Common myeloid progenitor, CD34-positive (primary cell): Measurements from ENCODE around the gene CANX.
"Not testable (repeated sequence)": the region's sequence is repeated elsewhere in the genome, so short reads cannot be mapped to it uniquely, and the experiment has no call there.

ENCODE experiments used
- CTCF ChIA-PET: fragments of 350-600 bp; sonication (Branson Sonifier 250); formaldehyde crosslinking; loops from one replicate; lab custom pipeline; 2021; ENCODE audit warnings: antibody characterized with exemption; lab: Charles Lee
- POLR2A ChIA-PET: fragments of 350-600 bp; sonication (Branson Sonifier 250); formaldehyde crosslinking; loops from one replicate; lab custom pipeline; 2021; ENCODE audit warnings: antibody characterized with exemption; lab: Charles Lee
- DNase-seq, 3 donors: peaks; one replicate each; pipeline versions ENCODE4 v3.0.0 to v3.0.0-alpha.2; 2013
- H3K27ac ChIP-seq, 2 experiments: 1 replicate in 1 of 2; 2 replicates in 1 of 2; pipeline ENCODE4 v1.7.0; 2013; ENCODE audit warnings: inconsistent platforms in 2 of 2, low read length in 2 of 2, mild to moderate bottlenecking in 2 of 2, low read depth in 1 of 2, moderate library complexity in 1 of 2; ENCODE audit not compliant: severe bottlenecking in 2 of 2, insufficient read depth in 1 of 2, poor library complexity in 1 of 2
- H3K27me3 ChIP-seq, 5 experiments: replicated peaks in 2 of 5; 1 replicate in 3 of 5; 2 replicates in 2 of 5; pipeline versions ENCODE4 v1.6.1 to v1.7.0; 2013; ENCODE audit warnings: low read length in 4 of 5, mild to moderate bottlenecking in 2 of 5, moderate library complexity in 2 of 5, inconsistent platforms in 1 of 5; ENCODE audit not compliant: insufficient read depth in 5 of 5, control insufficient read depth in 4 of 5
- H3K36me3 ChIP-seq, 4 experiments: 1 replicate in 2 of 4; 2 replicates in 2 of 4; pipeline versions ENCODE4 v1.6.1 to v1.7.0; 2013; ENCODE audit warnings: low read length in 3 of 4, control low read depth in 1 of 4, mild to moderate bottlenecking in 1 of 4; ENCODE audit not compliant: control insufficient read depth in 4 of 4, insufficient read depth in 4 of 4
- H3K4me1 ChIP-seq, 4 experiments: 1 replicate in 3 of 4; 2 replicates in 1 of 4; pipeline versions ENCODE4 v1.6.1 to v1.7.1; 2013; ENCODE audit warnings: low read length in 3 of 4, mild to moderate bottlenecking in 3 of 4, control low read depth in 1 of 4, inconsistent platforms in 1 of 4, moderate library complexity in 1 of 4; ENCODE audit not compliant: control insufficient read depth in 4 of 4, insufficient read depth in 4 of 4; ENCODE audit errors: control extremely low read depth in 1 of 4
- H3K4me3 ChIP-seq, 7 experiments: 1 replicate in 4 of 7; 2 replicates in 3 of 7; pipeline versions ENCODE4 v1.5.1 to v1.7.0; 2013; ENCODE audit warnings: mild to moderate bottlenecking in 7 of 7, low read length in 6 of 7, moderate library complexity in 6 of 7, inconsistent platforms in 2 of 7, low read depth in 2 of 7, control low read depth in 1 of 7; ENCODE audit not compliant: insufficient read depth in 4 of 7, control insufficient read depth in 1 of 7; ENCODE audit errors: extremely low read depth in 1 of 7
- H3K9me3 ChIP-seq, 5 experiments: 1 replicate in 4 of 5; 2 replicates in 1 of 5; pipeline versions ENCODE4 v1.6.1 to v1.7.1; 2013; ENCODE audit warnings: low read length in 4 of 5, mild to moderate bottlenecking in 2 of 5, inconsistent platforms in 1 of 5, low read depth in 1 of 5, moderate library complexity in 1 of 5; ENCODE audit not compliant: control insufficient read depth in 4 of 5, insufficient read depth in 2 of 5; ENCODE audit errors: control extremely low read depth in 1 of 5
- WGBS: methylation state at CpG from one replicate; pipeline ENCODE4 v1.1.5; 2013; ENCODE audit not compliant: insufficient coverage; 5-methylcytosine and 5-hydroxymethylcytosine counted together

The CANX gene

DNA sequence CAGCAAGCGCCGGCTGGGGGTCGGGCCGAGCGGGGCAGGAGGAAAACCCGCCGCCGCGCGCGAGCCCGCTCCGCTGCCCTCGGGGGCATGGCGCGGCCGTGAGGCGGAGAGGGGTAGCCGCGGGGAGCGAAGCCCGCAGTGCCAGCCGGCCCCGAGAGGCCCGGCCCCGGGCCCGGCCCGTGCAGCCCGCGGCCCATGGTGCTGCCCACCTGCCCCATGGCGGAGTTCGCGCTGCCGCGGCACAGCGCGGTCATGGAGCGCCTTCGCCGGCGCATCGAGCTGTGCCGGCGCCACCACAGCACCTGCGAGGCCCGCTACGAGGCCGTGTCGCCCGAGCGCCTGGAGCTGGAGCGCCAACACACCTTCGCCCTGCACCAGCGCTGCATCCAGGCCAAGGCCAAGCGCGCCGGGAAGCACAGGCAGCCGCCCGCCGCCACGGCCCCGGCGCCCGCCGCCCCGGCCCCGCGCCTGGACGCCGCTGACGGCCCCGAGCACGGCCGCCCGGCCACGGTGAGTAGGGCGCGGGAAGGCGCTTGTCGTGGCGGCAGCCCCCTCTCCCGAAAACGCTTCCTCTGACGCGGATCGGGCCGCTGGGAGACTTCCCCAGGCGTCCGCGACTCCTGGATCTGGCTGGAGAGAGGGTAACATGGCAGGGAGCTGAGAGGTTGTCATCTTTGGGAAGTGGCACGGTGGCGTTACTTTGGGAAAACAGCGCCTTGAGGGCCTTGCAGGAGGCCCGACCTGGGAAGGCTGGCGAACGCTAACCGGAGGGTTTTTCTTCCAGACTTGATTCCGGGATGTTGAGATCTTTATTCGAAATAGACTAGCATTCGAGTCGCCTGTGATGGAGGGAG lies 34.4 kb downstream of the CANX start:
- Histone ChIP-seq H3K4me3 (peak overlapping the region; percentile 78 to 97 (median 94)), H3K36me3 (peaks cover 7 to 44% (median 24%) of the 10 kb centered on the region in 4 experiments), H3K4me1 (peaks cover 14 to 28% (median 22%) of the 10 kb centered on the region in 4 experiments), H3K9me3 (no peaks in the 10 kb centered on the region), H3K27ac (peak overlapping the region; percentile 82 to 93), H3K27me3 (no peaks in the 10 kb centered on the region)
- DNase-seq: peak in 1 of 3 donors; percentile 16
- ChIA-PET POLR2A (interaction anchor here (0.9 to 2.5 kb wide), 7 partner anchors 8 to 110 kb away, joined by 3 to 8 read pairs (median 4); partner anchors contain the start of genes HNRNPH1 and LTC4S), CTCF (interaction anchor here (1.1 to 1.8 kb wide), 3 partner anchors 22 to 69 kb away, joined by 3 to 5 read pairs (median 4); no protein-coding TSS in a partner anchor)
- WGBS: 0% methylated on average over 80 of the region's 101 CpGs

DNA sequence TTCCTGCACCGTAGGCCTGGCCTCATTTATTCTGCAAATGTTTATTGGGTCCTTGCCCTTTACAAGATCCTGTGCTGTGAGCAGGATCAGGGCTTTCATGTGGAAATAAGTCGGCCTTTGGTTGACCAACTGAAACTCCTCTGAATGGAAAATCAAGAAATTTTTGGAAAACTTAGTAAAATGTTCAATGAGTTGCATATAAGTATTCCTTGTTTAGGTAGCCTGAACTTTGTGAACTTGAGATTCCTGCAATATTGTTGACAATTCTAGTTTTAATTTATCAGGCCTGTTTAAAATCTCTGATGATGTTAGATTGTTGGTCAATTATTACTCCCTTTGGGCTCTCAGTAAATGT lies 35.0 kb downstream of the CANX start:
- POLR2A ChIA-PET: interaction anchor here (0.9 to 2.5 kb wide), 2 partner anchors 88 to 110 kb away, joined by 4 to 8 read pairs; partner anchors contain the start of gene HNRNPH1
- DNase-seq: no peak
- H3K4me1 ChIP-seq: peaks cover 14 to 28% (median 23%) of the 10 kb centered on the region in 4 experiments

DNA sequence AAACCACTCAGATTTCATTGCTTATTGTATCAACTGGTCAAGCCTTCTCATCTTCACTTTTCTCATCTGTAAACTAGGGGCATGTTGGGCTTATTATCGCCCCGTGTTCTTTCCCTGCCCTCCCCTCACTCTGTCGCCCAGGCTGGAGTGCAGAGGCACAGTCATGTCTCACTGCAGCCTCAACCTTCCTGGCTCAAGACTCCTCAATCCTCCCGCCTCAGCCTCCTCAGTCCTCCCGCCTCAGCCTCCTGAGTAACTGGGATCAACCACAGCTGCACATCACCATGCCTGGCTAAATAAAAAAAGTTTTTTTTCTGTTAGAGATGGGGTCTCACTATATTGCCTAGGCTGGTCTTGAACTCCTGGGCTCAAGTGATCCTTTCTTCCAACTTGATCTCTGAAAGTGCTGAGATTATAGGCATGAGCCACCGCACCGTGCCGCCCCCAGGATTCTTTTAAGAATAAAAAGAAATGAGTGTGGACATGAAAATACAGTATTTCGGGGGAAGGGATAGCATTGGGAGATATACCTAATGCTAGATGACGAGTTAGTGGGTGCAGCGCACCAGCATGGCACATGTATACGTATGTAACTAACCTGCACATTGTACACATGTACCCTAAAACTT lies 35.9 kb downstream of the CANX start:
- Histone ChIP-seq H3K27ac (peak overlapping the region in 1 of 2 experiments; percentile 93), H3K27me3 (no peaks in the 10 kb centered on the region), H3K36me3 (peaks cover 6 to 35% (median 15%) of the 10 kb centered on the region in 4 experiments), H3K4me3 (peak overlapping the region in 5 of 7 experiments; percentile 78 to 96 (median 94)), H3K4me1 (peaks cover 14 to 29% (median 23%) of the 10 kb centered on the region in 4 experiments), H3K9me3 (no peaks in the 10 kb centered on the region)
- ChIA-PET CTCF (interaction anchor here (1.5 to 2.7 kb wide), 2 partner anchors 15 to 27 kb away, joined by 3 to 21 read pairs; no protein-coding TSS in a partner anchor), POLR2A (no interaction called here)
- 95% methylated on average over 4 of the region's 12 CpGs for WGBS
- no peak for DNase-seq

More for the DNA sequence above, 35.0 kb downstream of the CANX start:
- Histone ChIP-seq H3K4me3 (peak overlapping the region; percentile 78 to 97 (median 94)), H3K9me3 (no peaks in the 10 kb centered on the region), H3K27ac (peak overlapping the region; percentile 82 to 93), H3K36me3 (peaks cover 7 to 41% (median 21%) of the 10 kb centered on the region in 4 experiments), H3K27me3 (no peaks in the 10 kb centered on the region)
- WGBS: 0% methylated on average over 2 of the region's 2 CpGs
- CTCF ChIA-PET: interaction anchor here (0.6 kb wide), 1 partner anchor 298 kb away, joined by 3 read pairs; no protein-coding TSS in a partner anchor

DNA sequence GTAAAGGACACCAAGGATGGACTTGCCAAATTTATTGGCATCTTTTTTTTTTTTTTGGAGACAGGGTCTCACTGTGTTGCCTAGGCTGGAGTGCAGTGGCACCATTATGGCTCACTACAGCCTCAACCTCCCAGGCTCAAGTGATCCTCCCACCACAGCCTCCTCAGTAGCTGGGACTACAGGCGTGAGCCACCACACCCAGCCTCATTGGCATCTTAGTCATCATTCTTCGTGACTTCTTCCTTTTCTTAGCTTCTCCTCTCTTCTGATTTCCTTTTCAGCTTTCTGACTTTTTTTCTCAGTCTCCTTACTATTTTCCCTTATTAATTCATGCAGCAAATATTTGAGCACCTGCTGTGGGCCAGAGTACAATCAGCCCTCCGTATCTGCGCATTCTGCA lies 40.0 kb downstream of the CANX start:
- H3K36me3 ChIP-seq: peaks cover 2 to 30% (median 9%) of the 10 kb centered on the region in 4 experiments
- no peak overlapping the region for H3K27ac ChIP-seq
- no peak overlapping the region for H3K4me3 ChIP-seq
- H3K4me1 ChIP-seq: peaks cover 6 to 18% (median 10%) of the 10 kb centered on the region in 4 experiments
- H3K27me3 ChIP-seq: no peaks in the 10 kb centered on the region
- CTCF ChIA-PET: interaction anchor here (1.2 to 4.8 kb wide), 8 partner anchors 11 to 101 kb away, joined by 3 to 24 read pairs (median 5); no protein-coding TSS in a partner anchor
- DNase-seq: no peak
- POLR2A ChIA-PET: no interaction called here
- 92% methylated on average over 2 of the region's 4 CpGs for WGBS
- H3K9me3 ChIP-seq: no peaks in the 10 kb centered on the region

DNA sequence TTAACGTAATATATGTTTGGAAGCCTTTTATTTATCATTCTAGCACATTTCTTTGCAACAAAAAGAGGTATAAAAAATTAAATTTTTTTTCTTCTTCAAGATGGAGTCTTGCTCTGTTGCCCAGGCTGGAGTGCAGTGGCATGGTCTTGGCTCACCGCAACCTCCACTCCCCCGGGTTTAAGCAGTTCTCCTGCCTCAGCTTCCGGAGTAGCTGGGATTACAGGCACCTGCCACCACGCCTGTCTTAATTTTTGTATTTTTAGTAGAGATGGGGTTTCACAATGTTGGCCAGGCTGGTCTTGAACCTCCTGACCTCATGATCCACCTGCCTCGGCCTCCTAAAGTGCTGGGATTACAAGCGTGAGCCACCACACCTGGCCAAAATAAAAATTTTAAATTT lies 45.3 kb downstream of the CANX start:
- 100% methylated on average over 5 of the region's 7 CpGs for WGBS
- POLR2A ChIA-PET: interaction anchor here (0.6 to 0.7 kb wide), 3 partner anchors 111 to 1158 kb away, joined by 5 to 9 read pairs (median 8); no protein-coding TSS in a partner anchor
- H3K4me1 ChIP-seq, H3K27ac ChIP-seq, H3K27me3 ChIP-seq, DNase-seq, H3K9me3 ChIP-seq, H3K4me3 ChIP-seq: not testable (repeated sequence)
- H3K36me3 ChIP-seq: peaks cover 2 to 22% (median 5%) of the 10 kb centered on the region in 4 experiments
- CTCF ChIA-PET: interaction anchor here (0.9 to 1.5 kb wide), 2 partner anchors 19 kb away, joined by 3 to 4 read pairs; no protein-coding TSS in a partner anchor

DNA sequence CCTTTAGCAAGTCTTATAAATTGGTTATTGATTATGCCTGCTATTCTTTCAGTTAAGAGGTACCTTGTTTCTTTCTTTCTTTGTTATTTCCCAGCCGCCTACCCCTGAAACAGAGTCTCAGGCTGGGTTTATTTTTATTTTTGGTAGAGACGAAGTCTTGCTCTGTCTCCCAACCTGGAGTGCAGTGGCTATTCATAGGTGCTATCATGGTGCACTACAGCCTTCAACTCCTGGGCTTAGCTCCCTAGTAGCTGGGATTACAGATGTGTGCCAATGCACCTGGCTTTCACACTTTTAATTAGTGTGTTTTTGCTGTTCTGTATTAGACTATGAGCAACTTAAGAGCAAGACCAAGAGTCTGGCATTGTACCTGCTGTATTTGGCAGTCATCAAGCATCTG lies 48.1 kb downstream of the CANX start:
- DNase-seq: no peak
- Histone ChIP-seq H3K36me3 (peaks cover 2 to 19% (median 15%) of the 10 kb centered on the region in 4 experiments), H3K27me3 (no peaks in the 10 kb centered on the region), H3K9me3 (no peaks in the 10 kb centered on the region), H3K4me1 (no peaks in the 10 kb centered on the region), H3K27ac (no peak overlapping the region), H3K4me3 (no peak overlapping the region)
- ChIA-PET CTCF (interaction anchor here (0.8 to 1.0 kb wide), 2 partner anchors 10 to 29 kb away, joined by 3 to 4 read pairs; no protein-coding TSS in a partner anchor), POLR2A (no interaction called here)
- WGBS: 100% methylated on average over 1 of the region's 2 CpGs
